CD14-positive monocyte (primary cell): ENCODE measurements around the gene PDC. TPM values are rescaled to one million over a fixed set of nuclear protein-coding genes. Genes with fewer than 3 reads are reported as not detected.

Source experiments
- DNase-seq, 3 donors: peaks; one replicate each; pipeline ENCODE4 v3.0.0-alpha.2; 2011 to 2022
- H2AFZ ChIP-seq: 2 replicates; pipeline ENCODE4 v1.6.0; 2012; ENCODE audit warnings: mild to moderate bottlenecking, low read depth, low read length, inconsistent platforms; ENCODE audit not compliant: insufficient read depth, poor library complexity, severe bottlenecking
- H3K27ac ChIP-seq, 2 donors: 1 replicate in 1 of 2; 2 replicates in 1 of 2; pipeline ENCODE4 v1.5.1; 2012 to 2013; ENCODE audit warnings: low read length in 2 of 2, control low read depth in 1 of 2, inconsistent platforms in 1 of 2, low read depth in 1 of 2, mild to moderate bottlenecking in 1 of 2
- H3K27me3 ChIP-seq, 2 donors: one replicate each; pipeline versions ENCODE4 v1.6.0 to v1.6.1; 2011 to 2013; ENCODE audit warnings: low read length in 2 of 2; ENCODE audit not compliant: control insufficient read depth in 2 of 2, insufficient read depth in 2 of 2
- H3K36me3 ChIP-seq, 2 donors: replicated peaks in 1 of 2; 1 replicate in 1 of 2; 2 replicates in 1 of 2; pipeline versions ENCODE4 v1.5.1 to v1.6.1; 2012 to 2013; ENCODE audit warnings: low read length in 2 of 2, control low read depth in 1 of 2, inconsistent platforms in 1 of 2, mild to moderate bottlenecking in 1 of 2; ENCODE audit not compliant: insufficient read depth in 2 of 2, control insufficient read depth in 1 of 2
- H3K4me1 ChIP-seq, 2 donors: 1 replicate in 1 of 2; 2 replicates in 1 of 2; pipeline versions ENCODE4 v1.5.1 to v1.6.1; 2012 to 2013; ENCODE audit warnings: low read length in 2 of 2, control low read depth in 1 of 2, inconsistent platforms in 1 of 2, mild to moderate bottlenecking in 1 of 2, moderate library complexity in 1 of 2; ENCODE audit not compliant: insufficient read depth in 2 of 2, control insufficient read depth in 1 of 2
- H3K4me2 ChIP-seq: replicated peaks from 2 replicates; pipeline ENCODE3; 2012; ENCODE audit warnings: low read length, moderate library complexity, mild to moderate bottlenecking; ENCODE audit not compliant: poor library complexity, severe bottlenecking; ENCODE audit errors: extremely low read depth
- H3K4me3 ChIP-seq, 3 experiments: fragments of 200-600 bp in 1 of 3; sonication (generic) in 1 of 3; replicated peaks in 1 of 3; 1 replicate in 2 of 3; 2 replicates in 1 of 3; pipeline ENCODE4 v1.5.1; 2011 to 2013; ENCODE audit warnings: low read length in 3 of 3, mild to moderate bottlenecking in 3 of 3, control low read depth in 2 of 3, low read depth in 2 of 3, inconsistent platforms in 1 of 3, moderate library complexity in 1 of 3
- H3K79me2 ChIP-seq: 2 replicates; pipeline ENCODE4 v1.6.0; 2012; ENCODE audit warnings: mild to moderate bottlenecking, control low read depth, inconsistent platforms, low read length, moderate library complexity; ENCODE audit not compliant: insufficient read depth
- H3K9ac ChIP-seq: 2 replicates; pipeline ENCODE4 v1.6.0; 2017; ENCODE audit warnings: low read length, mild to moderate bottlenecking; ENCODE audit not compliant: insufficient read depth, poor library complexity, severe bottlenecking
- H3K9me3 ChIP-seq, 2 donors: replicated peaks in 1 of 2; 1 replicate in 1 of 2; 2 replicates in 1 of 2; pipeline versions ENCODE4 v1.5.1 to v1.6.1; 2012 to 2013; ENCODE audit warnings: low read length in 2 of 2, control low read depth in 1 of 2; ENCODE audit not compliant: control insufficient read depth in 1 of 2, insufficient read depth in 1 of 2
- H4K20me1 ChIP-seq: 2 replicates; pipeline ENCODE4 v1.6.0; 2012; ENCODE audit warnings: mild to moderate bottlenecking, low read length, control low read depth, moderate library complexity; ENCODE audit not compliant: insufficient read depth
- H3K27ac Mint-ChIP-seq, 7 donors: one replicate each; pipeline ENCODE4 v1.8.0; 2020; ENCODE audit warnings: mild to moderate bottlenecking in 7 of 7, mixed read lengths in 7 of 7, moderate library complexity in 6 of 7, inconsistent platforms in 2 of 7
- H3K27me3 Mint-ChIP-seq, 3 donors: one replicate each; pipeline ENCODE4 v1.8.0; 2021 to 2022; ENCODE audit warnings: low read depth in 3 of 3, mild to moderate bottlenecking in 3 of 3, mixed read lengths in 3 of 3, moderate library complexity in 3 of 3, inconsistent platforms in 1 of 3
- H3K36me3 Mint-ChIP-seq, 2 donors: one replicate each; pipeline ENCODE4 v1.8.0; 2020; ENCODE audit warnings: mixed read lengths in 2 of 2, inconsistent platforms in 1 of 2, mild to moderate bottlenecking in 1 of 2
- H3K4me1 Mint-ChIP-seq: one replicate; pipeline ENCODE4 v1.8.0; 2020; ENCODE audit warnings: mild to moderate bottlenecking, mixed read lengths
- H3K4me3 Mint-ChIP-seq, 2 donors: one replicate each; pipeline ENCODE4 v1.8.0; 2020; ENCODE audit warnings: mild to moderate bottlenecking in 2 of 2, mixed read lengths in 2 of 2, moderate library complexity in 1 of 2
- H3K9me3 Mint-ChIP-seq, 7 donors: one replicate each; pipeline ENCODE4 v1.8.0; 2020 to 2022; ENCODE audit warnings: mixed read lengths in 7 of 7, mild to moderate bottlenecking in 6 of 7, moderate library complexity in 6 of 7, inconsistent platforms in 2 of 7
- CTCF ChIP-seq: fragments of 200-600 bp; IDR thresholded peaks from one replicate; pipeline ENCODE4 v1.8.0; 2022; ENCODE audit warnings: antibody characterized with exemption, mild to moderate bottlenecking
- WGBS: methylation state at CpG from one replicate; pipeline ENCODE4 v1.1.5; 2013; ENCODE audit warnings: missing lambda C conversion rate; ENCODE audit not compliant: insufficient coverage; 5-methylcytosine and 5-hydroxymethylcytosine counted together
- intact Hi-C, 2 donors: fragments of 100-400 bp; cut with micrococcal nuclease; formaldehyde crosslinking; loops; one replicate each; pipeline versions ENCODE4 v1.15.0 to v1.15.1; 2023
- polyA plus RNA-seq, 3 donors: library from polyadenylated mRNA; depleted of rRNA in 1 of 3; unstranded in 2 of 3; stranded (reverse) in 1 of 3; fragments of 300-500 nt in 2 of 3; fragments of >200 nt in 1 of 3; fragmentation: Illumina TruSeq in 2 of 3; gene quantifications; 1 replicate in 2 of 3; 2 replicates in 1 of 3; pipeline ENCODE4 v1.2.3, GENCODE V29; 2012 to 2021

PDC gene
- polyA plus RNA-seq, 3 donors: not detected

DNA sequence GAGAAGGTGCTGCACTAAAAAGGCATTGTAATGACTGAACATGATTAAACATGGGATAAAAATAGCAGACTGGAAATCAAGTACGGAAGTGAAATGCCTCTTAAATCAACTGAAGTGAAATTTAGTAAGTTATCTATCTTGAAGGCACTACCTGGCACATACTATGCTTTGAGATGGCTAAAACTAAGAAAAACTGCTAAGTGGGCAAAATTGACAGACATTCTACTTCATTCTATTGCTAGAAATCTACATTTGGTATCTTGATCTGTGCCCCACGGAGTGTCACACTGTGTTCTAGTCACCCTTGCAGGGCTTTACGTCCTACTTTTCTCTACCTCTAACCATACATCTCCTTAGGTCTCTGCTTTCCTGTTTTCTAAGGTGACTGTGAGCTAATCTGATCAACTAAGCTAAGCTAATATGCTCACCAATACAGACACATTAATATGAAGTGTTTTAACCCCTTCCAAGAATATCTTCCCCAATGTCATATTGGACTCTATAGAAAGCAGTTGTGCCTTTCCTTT lies 4.1 kb downstream of the PDC start:
- Histone ChIP-seq H4K20me1 (no peaks in the 10 kb centered on the region), H3K9ac (no peak overlapping the region), H3K27ac (no peak overlapping the region), H3K79me2 (no peaks in the 10 kb centered on the region), H3K9me3 (no peaks in the 10 kb centered on the region), H3K4me1 (peaks cover 8 to 18% of the 10 kb centered on the region in 2 donors), H3K4me3 (peak overlapping the region in 1 of 3 experiments; percentile 14), H3K27me3 (no peaks in the 10 kb centered on the region), H3K4me2 (peak overlapping the region; percentile 42), H2AFZ (peak overlapping the region; percentile 31), H3K36me3 (no peaks in the 10 kb centered on the region)
- peak overlapping the region in 1 of 7 donors; percentile 28 for H3K27ac Mint-ChIP-seq
- TF ChIP-seq CTCF: no peak
- peaks cover 18% of the 10 kb centered on the region for H3K4me1 Mint-ChIP-seq
- H3K36me3 Mint-ChIP-seq: no peaks in the 10 kb centered on the region
- H3K27me3 Mint-ChIP-seq: peaks cover 0 to 3% (median 0%) of the 10 kb centered on the region in 3 donors
- WGBS: 29% methylated on average over 2 of the region's 3 CpGs
- H3K9me3 Mint-ChIP-seq: peaks cover 0 to 3% (median 0%) of the 10 kb centered on the region in 7 donors
- peak overlapping the region in 1 of 2 donors; percentile 77 for H3K4me3 Mint-ChIP-seq
- DNase-seq: peak in 1 of 3 donors; percentile 9
- intact Hi-C loops: no loop called here

DNA sequence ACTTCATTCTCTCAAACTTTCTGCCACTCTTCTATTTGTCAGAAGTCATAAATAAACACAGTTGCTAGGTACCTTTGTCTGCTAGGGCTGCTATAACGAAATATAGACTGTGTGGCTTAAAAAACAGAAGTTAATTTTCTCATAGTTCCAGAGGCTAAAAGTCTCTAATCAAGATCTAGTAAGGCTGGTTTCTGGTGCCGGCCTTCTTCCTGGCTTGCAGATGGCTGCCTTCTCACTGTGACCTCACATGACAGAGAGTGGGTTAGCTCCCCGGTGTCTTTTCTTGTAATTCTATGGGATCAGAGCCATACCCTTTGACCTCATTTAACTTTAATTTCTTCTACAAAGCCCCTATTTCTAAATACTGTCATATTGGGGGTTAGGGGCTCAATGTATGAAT lies 5.9 kb downstream of the PDC start:
- intact Hi-C loops: no loop called here
- H4K20me1 ChIP-seq: no peaks in the 10 kb centered on the region
- H3K27ac ChIP-seq: peak overlapping the region in 1 of 2 donors; percentile 0
- H3K9ac ChIP-seq: no peak overlapping the region
- peak in 1 of 3 donors; percentile 4 for DNase-seq
- Mint-ChIP-seq H3K36me3 (no peaks in the 10 kb centered on the region), H3K9me3 (peaks cover 0 to 3% (median 0%) of the 10 kb centered on the region in 7 donors), H3K27me3 (no peaks in the 10 kb centered on the region), H3K27ac (peak overlapping the region in 2 of 7 donors; percentile 43 to 46), H3K4me1 (peaks cover 18% of the 10 kb centered on the region), H3K4me3 (no peak overlapping the region)
- peak overlapping the region; percentile 43 for H2AFZ ChIP-seq
- no peak for TF ChIP-seq CTCF
- peaks cover 8 to 18% of the 10 kb centered on the region in 2 donors for H3K4me1 ChIP-seq
- H3K4me2 ChIP-seq: no peak overlapping the region
- WGBS: no CpG with 5 or more reads among the region's 3 CpGs
- no peaks in the 10 kb centered on the region for H3K9me3 ChIP-seq
- H3K36me3 ChIP-seq: no peaks in the 10 kb centered on the region
- H3K79me2 ChIP-seq: no peaks in the 10 kb centered on the region
- H3K27me3 ChIP-seq: no peaks in the 10 kb centered on the region
- H3K4me3 ChIP-seq: no peak overlapping the region
